MCF 10A (cell line): Measurements from ENCODE around the gene LIN9. TPM values are rescaled to one million over a fixed set of nuclear protein-coding genes. Genes with fewer than 3 reads are reported as not detected.

Experiments
- BruUV-seq: library from RNA; stranded (reverse); fragments of 400-500 nt; replicated peaks from 2 replicates; lab custom pipeline; 2021; lab: Mats Ljungman, UMichigan
- CTCF ChIA-PET: fragments of 300-600 bp; sonication (Branson Sonifier 250); formaldehyde crosslinking; extraction: SDS; loops from one replicate; lab custom pipeline; 2021; ENCODE audit warnings: antibody characterized with exemption, inconsistent platforms; lab: Yijun Ruan, JAX
- POLR2A ChIA-PET: fragments of 300-600, 350-650 bp; sonication (Branson Sonifier 250); formaldehyde crosslinking; extraction: SDS; loops from one replicate; lab custom pipeline; 2020; ENCODE audit warnings: antibody characterized with exemption, inconsistent platforms; lab: Yijun Ruan, JAX
- DNase-seq: peaks from one replicate; pipeline ENCODE4 v3.0.0-alpha.2; 2018; ENCODE audit not compliant: unreplicated experiment
- H3K27ac Mint-ChIP-seq: one replicate; pipeline ENCODE4 v1.8.0; 2022; ENCODE audit warnings: mild to moderate bottlenecking, low read depth, mixed read lengths; ENCODE audit not compliant: unreplicated experiment
- H3K27me3 Mint-ChIP-seq: one replicate; pipeline ENCODE4 v1.8.0; 2022; ENCODE audit warnings: mixed read lengths; ENCODE audit not compliant: insufficient read depth, unreplicated experiment
- H3K36me3 Mint-ChIP-seq: one replicate; pipeline ENCODE4 v1.8.0; 2022; ENCODE audit warnings: mild to moderate bottlenecking, moderate library complexity, mixed read lengths; ENCODE audit not compliant: insufficient read depth, unreplicated experiment
- H3K4me1 Mint-ChIP-seq: one replicate; pipeline ENCODE4 v1.8.0; 2022; ENCODE audit warnings: mixed read lengths; ENCODE audit not compliant: insufficient read depth, unreplicated experiment
- H3K4me3 Mint-ChIP-seq: one replicate; pipeline ENCODE4 v1.8.0; 2022; ENCODE audit warnings: mild to moderate bottlenecking, moderate library complexity, mixed read lengths; ENCODE audit not compliant: unreplicated experiment
- H3K9me3 Mint-ChIP-seq: one replicate; pipeline ENCODE4 v1.8.0; 2022; ENCODE audit warnings: mixed read lengths; ENCODE audit not compliant: unreplicated experiment
- CTCF ChIP-seq: fragments of 200-600 bp; IDR thresholded peaks from one replicate; pipeline ENCODE4 v1.8.0; 2022; ENCODE audit warnings: antibody characterized with exemption, mild to moderate bottlenecking; ENCODE audit not compliant: unreplicated experiment
- intact Hi-C: fragments of 100-400 bp; cut with micrococcal nuclease; formaldehyde crosslinking; loops from 2 replicates; pipeline ENCODE4 v1.14.1; 2022
- total RNA-seq: library from RNA; stranded (reverse); gene quantifications from 2 replicates; pipeline ENCODE4 v1.2.3, GENCODE V29; 2022

The LIN9 gene
- total RNA-seq, 1 experiment from 2014 or later, result 10.4 TPM

- Mint-ChIP-seq H3K9me3 (no peaks in the 10 kb centered on the region), H3K4me1 (peaks cover 15% of the 10 kb centered on the region), H3K4me3 (no peak overlapping the region), H3K36me3 (no peaks in the 10 kb centered on the region), H3K27me3 (no peaks in the 10 kb centered on the region), H3K27ac (no peak overlapping the region)
- ChIA-PET POLR2A (no interaction called here), CTCF (interaction anchor here (1.1 to 6.1 kb wide), 2 partner anchors 145 to 204 kb away, joined by 3 to 41 read pairs; no protein-coding TSS in a partner anchor)
- no TSS peak for BruUV-seq
- intact Hi-C loops, result no loop called here
- no peak for TF ChIP-seq CTCF
- no peak for DNase-seq
Measured at GRCh38 chr1:226327761-226328162, 18.8 kb upstream of the LIN9 start.

- no peaks in the 10 kb centered on the region for H3K9me3 Mint-ChIP-seq
- CTCF ChIA-PET, result interaction anchor here (0.6 to 6.1 kb wide), 5 partner anchors 8 to 337 kb away, joined by 3 to 41 read pairs (median 7); partner anchors contain the start of gene LIN9
- intact Hi-C loops, result no loop called here
- peak; percentile 92 for DNase-seq
- H3K4me1 Mint-ChIP-seq, result peaks cover 15% of the 10 kb centered on the region
- POLR2A ChIA-PET, result interaction anchor here (0.6 to 1.6 kb wide), 2 partner anchors 11 to 73 kb away, joined by 3 to 5 read pairs; no protein-coding TSS in a partner anchor
- H3K36me3 Mint-ChIP-seq, result no peaks in the 10 kb centered on the region
- BruUV-seq, result no TSS peak
- H3K27ac Mint-ChIP-seq, result no peak overlapping the region
- TF ChIP-seq CTCF, result no peak
- H3K27me3 Mint-ChIP-seq, result no peaks in the 10 kb centered on the region
- H3K4me3 Mint-ChIP-seq, result no peak overlapping the region
Measured at GRCh38 chr1:226325178-226325577, 16.2 kb upstream of the LIN9 start.

- no peaks in the 10 kb centered on the region for H3K27me3 Mint-ChIP-seq
- no peak overlapping the region for H3K27ac Mint-ChIP-seq
- H3K9me3 Mint-ChIP-seq, result no peaks in the 10 kb centered on the region
- BruUV-seq, result no TSS peak
- H3K4me3 Mint-ChIP-seq, result no peak overlapping the region
- intact Hi-C loops, result no loop called here
- DNase-seq, result no peak
- H3K4me1 Mint-ChIP-seq, result peaks cover 15% of the 10 kb centered on the region
- POLR2A ChIA-PET, result interaction anchor here (0.6 to 1.6 kb wide), 3 partner anchors 9 to 74 kb away, joined by 3 to 5 read pairs (median 3); no protein-coding TSS in a partner anchor
- H3K36me3 Mint-ChIP-seq, result no peaks in the 10 kb centered on the region
- CTCF ChIA-PET, result interaction anchor here (0.6 to 6.1 kb wide), 6 partner anchors 9 to 260 kb away, joined by 3 to 41 read pairs (median 6); partner anchors contain the start of gene LIN9
- no peak for TF ChIP-seq CTCF
Measured at GRCh38 chr1:226324479-226324878, 15.5 kb upstream of the LIN9 start.

GRCh38 chr1:226322986-226323385 lies 14.0 kb upstream of the LIN9 start:
- Mint-ChIP-seq H3K27ac (no peak overlapping the region), H3K27me3 (no peaks in the 10 kb centered on the region), H3K36me3 (no peaks in the 10 kb centered on the region), H3K4me3 (no peak overlapping the region), H3K4me1 (peaks cover 15% of the 10 kb centered on the region), H3K9me3 (no peaks in the 10 kb centered on the region)
- ChIA-PET POLR2A (interaction anchor here (0.6 to 1.1 kb wide), 4 partner anchors 8 to 180 kb away, joined by 3 to 4 read pairs (median 3); partner anchors contain the start of gene LIN9), CTCF (interaction anchor here (0.8 to 3.2 kb wide), 4 partner anchors 10 to 200 kb away, joined by 3 to 22 read pairs (median 7); no protein-coding TSS in a partner anchor)
- BruUV-seq, result no TSS peak
- DNase-seq, result no peak
- intact Hi-C loops, result no loop called here
- no peak for TF ChIP-seq CTCF
